Measurements from ENCODE around the gene AFF3.
"Not testable (repeated sequence)": the region's sequence is repeated elsewhere in the genome, so short reads cannot be mapped to it uniquely, and the experiment has no call there.

Gene AFF3

DNA sequence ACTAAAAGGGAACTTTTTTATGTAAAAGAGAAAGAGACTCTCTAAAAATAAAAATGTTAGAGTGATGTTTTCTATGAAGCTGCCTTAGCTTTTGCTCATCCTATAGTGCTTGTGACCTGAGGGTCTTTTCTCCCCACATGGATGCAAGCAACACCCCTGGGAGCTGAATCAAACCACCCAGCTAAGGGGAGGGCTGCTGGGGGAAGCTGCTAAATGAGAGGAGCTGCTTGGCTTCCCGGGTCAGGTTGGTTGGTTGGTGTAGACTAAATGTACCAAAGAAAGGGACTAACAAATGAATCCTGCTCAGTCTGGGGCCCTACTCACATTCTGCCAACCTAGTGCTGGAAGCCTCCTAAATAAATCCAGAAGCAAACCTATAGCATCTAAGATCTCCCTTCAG, 35.0 kb downstream of the AFF3 start:
- no peak for DNase-seq (ENCODE audit: low spot score)

- DNase-seq (ENCODE audit: low spot score), result no peak
These were observed 35.9 kb downstream of the AFF3 start for GRCh38 chr2:100106460-100106859.

- DNase-seq (ENCODE audit: low spot score), result no peak
These were observed 36.7 kb downstream of the AFF3 start for GRCh38 chr2:100105678-100106054.

GRCh38 chr2:100104718-100105677, 37.4 kb downstream of the AFF3 start:
- no peak for DNase-seq (ENCODE audit: low spot score)

- not testable (repeated sequence) for DNase-seq (ENCODE audit: low spot score)
These were observed 38.1 kb downstream of the AFF3 start for GRCh38 chr2:100104265-100104664.

GRCh38 chr2:100103527-100104252, 38.7 kb downstream of the AFF3 start:
- DNase-seq (ENCODE audit: low spot score), result not testable (repeated sequence)

DNA sequence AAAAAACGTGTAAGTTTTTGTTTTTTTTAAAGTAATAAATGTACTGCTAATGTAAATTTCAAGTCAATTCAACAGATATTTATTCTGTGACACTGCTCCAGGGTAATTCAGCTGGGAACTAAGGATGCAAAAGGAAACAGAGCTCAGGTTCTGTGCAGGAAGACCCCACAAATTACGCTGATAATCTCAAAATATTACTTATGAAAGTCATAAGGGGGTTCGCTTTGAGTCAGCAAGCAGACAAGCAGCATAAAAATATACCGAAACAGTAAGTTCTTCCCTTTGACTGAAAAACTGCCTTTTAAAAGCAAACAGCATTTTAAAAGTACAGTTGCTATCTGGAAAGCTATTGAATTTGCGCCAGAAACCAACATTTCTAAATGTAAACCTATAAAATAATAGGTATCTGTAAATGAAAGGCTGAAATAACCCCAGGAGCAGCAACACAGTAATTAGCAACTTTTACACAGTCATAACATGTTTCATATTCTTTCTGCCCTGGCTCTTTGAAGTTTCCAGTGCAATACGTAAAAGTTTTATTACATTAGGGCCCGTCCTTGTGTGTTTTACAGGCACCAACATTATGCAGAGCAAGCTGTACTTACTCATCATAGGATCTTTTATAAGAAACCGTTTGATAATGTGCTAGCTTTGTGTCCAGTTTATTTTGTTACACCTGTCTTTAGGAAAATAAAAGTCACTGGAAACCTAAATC, 39.8 kb downstream of the AFF3 start:
- not testable (repeated sequence) for DNase-seq (ENCODE audit: low spot score)

- DNase-seq (ENCODE audit: low spot score), result not testable (repeated sequence)
These were observed 43.5 kb downstream of the AFF3 start for GRCh38 chr2:100098855-100099254.

GRCh38 chr2:100097611-100098294, 44.6 kb downstream of the AFF3 start:
- not testable (repeated sequence) for DNase-seq (ENCODE audit: low spot score)

- DNase-seq (ENCODE audit: low spot score), result not testable (repeated sequence)
These were observed 46.5 kb downstream of the AFF3 start for GRCh38 chr2:100095845-100096244.

GRCh38 chr2:100091807-100092206, 50.6 kb downstream of the AFF3 start:
- not testable (repeated sequence) for DNase-seq (ENCODE audit: low spot score)

DNA sequence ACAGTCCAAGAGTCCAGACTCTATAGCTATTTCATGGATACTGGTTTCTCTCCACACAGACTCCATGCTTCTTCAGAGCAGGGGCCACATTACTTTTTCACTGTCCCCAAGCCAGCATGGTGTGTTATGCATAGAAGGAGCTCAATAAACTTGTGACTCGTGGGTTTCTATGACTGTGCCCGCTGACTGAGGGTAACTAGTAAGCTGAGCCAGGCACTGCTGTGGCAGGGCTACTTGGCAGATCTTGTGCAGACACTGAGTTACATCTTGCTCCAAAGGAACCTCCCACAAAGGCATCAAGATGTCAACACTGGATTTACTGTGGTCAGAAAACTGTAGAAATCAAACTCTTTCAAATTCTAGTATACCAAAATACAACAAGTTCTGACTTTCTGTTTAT, 56.6 kb downstream of the AFF3 start:
- not testable (repeated sequence) for DNase-seq (ENCODE audit: low spot score)

- DNase-seq (ENCODE audit: low spot score), result not testable (repeated sequence)
These were observed 58.8 kb downstream of the AFF3 start for GRCh38 chr2:100083421-100084216.

DNA sequence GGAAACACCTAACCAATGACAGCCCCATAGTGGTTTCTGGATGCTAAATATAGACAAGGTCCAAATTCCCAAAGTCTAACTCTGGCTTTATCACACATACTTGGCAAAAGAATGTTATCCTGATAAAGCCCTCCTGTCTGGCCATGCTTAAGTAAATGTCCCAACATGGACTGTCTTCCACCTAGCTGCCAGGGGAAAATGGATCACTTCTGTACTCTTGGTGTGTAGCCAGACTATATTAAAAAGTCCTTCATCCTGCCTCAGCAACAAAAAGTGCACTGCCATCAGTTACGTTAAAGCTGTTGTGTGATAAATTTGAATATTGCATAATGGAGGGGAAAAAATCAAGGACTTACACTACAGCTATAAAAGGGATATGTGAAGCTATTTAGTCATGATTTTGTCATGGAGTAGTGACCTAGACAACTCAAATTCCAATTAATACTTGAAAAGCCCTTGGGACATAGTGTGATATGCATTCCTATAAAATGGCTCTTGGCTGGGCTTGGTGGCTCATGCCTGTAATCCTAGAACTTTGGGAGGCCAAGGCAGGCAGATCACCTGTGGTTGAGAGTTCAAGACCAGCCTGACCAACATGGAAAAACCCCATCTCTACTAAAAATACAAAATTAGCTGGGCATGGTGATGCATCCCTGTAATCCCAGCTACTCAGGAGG, 60.0 kb downstream of the AFF3 start:
- DNase-seq (ENCODE audit: low spot score), result not testable (repeated sequence)

DNA sequence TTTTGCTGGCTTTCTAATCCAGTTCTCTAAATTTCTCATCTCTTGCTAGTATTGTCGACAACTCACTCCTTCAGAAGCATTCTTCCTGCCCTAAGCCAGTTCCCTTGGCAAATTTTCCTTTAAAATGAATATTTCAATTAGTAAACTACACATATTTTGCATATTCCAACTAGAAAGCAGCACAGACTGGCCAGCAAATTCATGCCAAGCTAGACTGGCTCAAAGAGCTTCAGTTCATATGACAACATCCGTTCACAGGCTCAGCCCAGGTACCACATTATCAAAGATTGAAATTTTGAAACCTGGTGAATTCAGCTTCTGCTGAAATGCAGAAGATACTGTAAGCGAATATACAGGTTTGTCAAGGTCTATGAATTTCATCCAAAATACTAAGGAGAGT, 64.5 kb downstream of the AFF3 start:
- no peak for DNase-seq (ENCODE audit: low spot score)

DNA sequence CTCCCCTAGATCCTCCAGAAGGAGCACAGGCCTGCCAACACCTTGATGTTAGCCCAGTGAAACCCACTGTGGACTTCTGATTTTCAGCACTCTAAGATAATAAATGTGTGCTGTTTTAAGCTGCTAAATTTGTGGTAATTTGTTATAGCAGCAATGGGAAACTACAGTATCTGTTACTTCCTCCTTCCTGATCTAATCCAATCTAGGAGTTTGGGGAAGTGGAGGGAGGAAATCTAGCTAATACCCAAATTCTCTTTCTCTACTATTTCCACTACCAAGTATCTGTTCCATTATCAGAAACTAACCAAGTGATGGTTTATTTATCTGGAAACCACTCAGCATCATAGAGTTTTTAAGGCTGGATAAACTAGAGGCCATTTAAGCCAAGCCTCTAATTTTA, 64.9 kb downstream of the AFF3 start:
- no peak for DNase-seq (ENCODE audit: low spot score)

DNA sequence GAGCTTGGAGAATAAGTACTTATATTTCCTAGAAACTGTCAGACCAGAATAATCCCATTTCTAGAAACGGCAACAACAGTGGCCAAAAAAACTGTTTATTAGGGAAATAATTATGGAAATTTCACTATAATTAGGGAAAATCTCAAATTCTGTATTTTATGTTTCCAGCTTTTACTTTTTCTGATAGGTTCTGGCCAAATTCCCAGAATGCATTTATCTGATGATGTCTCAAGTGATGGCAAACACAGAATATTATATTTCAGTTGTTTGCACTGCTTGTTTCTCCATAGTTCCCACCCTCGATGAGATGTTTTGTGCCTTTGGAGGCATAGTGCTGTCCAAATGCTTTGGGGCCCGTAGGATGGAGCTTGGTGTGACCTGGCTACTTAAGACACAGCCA, 66.9 kb downstream of the AFF3 start:
- no peak for DNase-seq (ENCODE audit: low spot score)

DNA sequence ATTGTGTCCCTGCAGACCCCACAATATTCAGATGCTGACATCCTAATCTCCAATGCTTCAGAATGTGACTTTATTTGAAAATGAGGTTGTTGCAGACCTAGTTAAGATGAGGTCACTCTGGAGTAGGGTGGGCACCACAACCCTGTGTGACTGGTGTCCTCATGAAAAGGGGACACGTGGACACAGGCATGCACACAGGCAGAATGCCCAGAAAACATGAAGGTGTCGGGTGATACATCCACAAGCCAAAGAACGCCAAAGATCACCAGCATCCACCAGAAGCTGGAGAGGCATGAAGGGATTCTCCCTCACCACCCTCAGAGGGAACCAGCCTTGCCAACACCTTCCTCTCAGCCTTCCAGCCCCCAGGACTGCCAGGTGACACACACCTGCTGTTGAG, 69.3 kb downstream of the AFF3 start:
- DNase-seq (ENCODE audit: low spot score), result no peak

GRCh38 chr2:100072503-100072902, 69.9 kb downstream of the AFF3 start:
- DNase-seq (ENCODE audit: low spot score), result no peak

DNA sequence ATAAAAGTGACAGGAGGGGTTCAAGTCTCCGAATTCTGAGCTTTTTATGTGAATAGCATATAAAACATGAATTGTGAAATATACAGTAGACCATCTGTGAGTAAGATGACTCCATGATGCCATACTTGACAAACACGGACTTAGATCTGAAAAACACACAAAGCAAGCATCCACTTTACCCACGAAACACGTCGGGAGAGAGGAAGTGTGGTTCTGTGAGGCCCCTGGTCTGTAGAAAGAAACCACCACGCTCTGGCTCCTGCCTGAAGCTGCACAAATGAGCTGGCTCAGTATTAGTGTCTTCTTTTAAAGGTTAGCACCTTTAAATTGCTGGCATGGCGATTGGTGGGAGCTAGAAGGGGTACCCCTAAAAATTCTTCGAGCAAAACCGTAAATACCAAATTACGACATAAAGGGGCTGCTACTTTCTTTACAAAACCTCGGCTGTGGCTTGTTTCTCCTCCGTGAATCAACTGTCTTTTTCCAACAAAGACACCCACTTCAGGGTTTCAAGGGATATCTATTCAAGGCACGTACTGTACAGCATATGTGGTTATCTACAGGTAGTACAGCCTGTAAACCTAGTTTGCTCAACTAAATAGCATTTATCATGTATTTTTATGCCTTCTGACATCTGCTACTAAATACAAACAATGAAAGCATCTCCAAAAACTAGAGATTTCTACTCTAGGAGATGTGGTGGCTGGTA, 70.9 kb downstream of the AFF3 start:
- DNase-seq (ENCODE audit: low spot score), result no peak
